NOMO-1 treated with dmso at 0.1 percent for 144 hours (cell line): ENCODE measurements around the gene JPT1.
"Not testable (repeated sequence)": the region's sequence is repeated elsewhere in the genome, so short reads cannot be mapped to it uniquely, and the experiment has no call there.

Experiments used
- DNase-seq: peaks from one replicate; lab custom pipeline; 2025; ENCODE audit not compliant: unreplicated experiment; lab: John Stamatoyannopoulos, UW

JPT1 gene

DNA sequence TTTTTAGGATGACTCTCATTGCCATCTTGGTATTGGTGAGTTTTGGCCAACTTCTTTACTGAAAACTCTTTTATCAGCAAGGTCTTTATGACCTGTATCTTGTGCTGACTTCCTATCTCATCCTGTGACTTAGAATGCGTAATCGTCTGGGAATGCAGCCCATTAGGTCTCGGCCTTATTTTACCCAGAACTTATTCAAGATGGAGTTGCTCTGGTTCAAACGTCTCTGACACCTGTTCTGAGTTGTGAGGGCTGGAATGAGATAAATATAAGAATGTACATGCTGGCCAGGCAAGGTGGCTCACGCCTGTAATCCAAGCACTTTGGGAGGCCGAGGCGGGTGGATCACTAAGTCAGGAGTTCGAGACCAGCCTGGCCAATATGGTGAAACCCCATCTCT is 4.2 kb upstream of the JPT1 start:
- DNase-seq: not testable (repeated sequence)

DNA sequence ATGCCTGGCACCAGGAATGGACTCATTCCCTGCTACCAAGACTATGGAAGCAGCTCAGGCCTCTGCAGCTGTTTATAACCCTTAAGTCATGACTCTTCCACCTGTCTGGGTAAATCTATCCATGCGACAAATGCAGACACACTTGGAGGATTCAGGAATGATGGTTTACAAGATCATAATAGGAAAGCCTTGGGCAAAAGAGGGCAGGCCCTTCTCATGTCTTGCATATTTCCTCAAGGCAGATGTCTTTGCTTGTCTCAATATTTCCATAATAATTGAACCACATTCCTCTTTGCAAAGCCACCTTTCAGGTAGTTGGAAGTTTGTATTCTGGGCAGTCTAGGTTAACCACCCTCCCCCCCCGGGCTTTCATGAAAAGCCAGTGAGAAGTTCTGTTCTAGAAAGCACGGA is 884 bp upstream of the JPT1 start:
- DNase-seq: no peak

DNA sequence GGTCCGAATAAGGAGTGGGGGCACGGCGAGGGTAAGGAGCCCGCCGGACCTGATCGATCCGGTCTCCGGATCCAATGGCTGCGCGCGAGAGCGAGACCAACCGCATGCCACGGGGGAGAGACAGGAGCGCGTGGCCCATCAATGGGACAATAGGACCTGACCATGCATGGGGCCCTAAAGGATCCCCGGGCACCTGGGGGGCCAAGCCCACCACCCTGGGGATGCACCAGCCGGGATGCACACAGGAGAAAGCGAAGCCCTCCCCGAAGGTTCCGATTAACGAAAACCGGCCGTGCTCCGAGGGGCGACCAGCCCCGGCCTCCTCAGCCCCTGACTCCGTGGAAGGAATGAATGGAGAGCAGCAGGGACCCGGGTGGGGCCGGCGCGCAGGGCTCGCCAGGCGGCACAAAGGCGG is 525 bp downstream of the JPT1 start:
- DNase-seq: no peak

DNA sequence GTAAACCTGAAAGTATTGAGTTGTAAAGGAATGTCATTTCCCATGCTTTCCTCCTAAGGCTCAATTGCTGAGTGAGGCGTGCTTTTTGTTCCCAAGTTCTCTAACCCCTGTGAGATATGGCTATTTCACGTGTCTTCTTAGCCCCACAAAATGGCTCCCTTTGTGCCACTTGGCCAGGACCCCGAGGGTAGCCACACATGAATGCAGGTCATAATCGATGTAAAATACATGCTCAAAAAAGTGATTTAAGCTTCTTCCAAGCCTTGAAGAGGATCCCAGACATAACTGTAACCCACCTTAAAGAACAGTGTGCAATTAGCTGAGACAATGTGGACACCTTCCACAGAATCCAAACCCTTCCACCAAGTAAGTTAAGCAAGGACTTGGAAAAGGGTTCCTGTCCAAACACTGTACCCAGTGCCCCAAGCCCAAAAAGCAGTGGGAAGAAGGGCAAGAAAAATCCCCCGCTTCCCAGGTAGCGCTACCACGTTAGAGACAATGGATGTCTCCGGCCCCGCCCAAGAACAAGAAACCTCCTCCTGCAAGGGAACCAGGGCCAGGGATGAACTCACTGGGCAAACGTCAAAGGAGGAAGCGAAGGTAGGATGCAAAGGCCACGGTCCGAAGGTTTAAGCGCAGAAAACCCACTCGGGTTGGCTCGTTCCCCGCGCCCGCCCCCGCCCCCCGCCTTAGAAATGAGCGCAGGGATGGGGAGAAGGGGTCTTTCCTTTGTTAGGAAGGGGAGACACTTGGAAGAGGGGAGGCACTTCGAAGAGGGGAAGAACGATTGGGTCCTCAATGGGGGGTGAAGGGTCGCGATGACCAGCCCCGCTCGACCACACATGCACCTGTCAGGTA is 1.2 kb downstream of the JPT1 start:
- peak; percentile 40 for DNase-seq

DNA sequence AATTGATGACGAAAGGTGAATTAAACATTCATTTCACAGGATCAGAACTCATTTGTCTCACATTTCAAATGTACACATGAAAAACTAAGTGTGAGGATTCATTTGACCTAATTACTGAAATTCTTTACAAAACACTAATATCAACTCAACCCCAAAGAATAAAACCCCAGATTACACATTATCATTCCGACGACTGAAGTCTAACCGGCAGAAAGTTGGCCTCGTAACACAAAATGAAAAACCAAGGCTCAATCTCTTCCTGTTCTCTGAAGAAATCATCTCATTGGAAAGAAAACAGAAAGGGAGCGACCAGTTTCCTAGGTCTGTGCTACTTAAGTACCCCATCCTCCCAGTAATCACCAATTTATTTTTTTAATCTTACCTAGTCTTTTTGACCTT is 1.8 kb downstream of the JPT1 start:
- no peak for DNase-seq

DNA sequence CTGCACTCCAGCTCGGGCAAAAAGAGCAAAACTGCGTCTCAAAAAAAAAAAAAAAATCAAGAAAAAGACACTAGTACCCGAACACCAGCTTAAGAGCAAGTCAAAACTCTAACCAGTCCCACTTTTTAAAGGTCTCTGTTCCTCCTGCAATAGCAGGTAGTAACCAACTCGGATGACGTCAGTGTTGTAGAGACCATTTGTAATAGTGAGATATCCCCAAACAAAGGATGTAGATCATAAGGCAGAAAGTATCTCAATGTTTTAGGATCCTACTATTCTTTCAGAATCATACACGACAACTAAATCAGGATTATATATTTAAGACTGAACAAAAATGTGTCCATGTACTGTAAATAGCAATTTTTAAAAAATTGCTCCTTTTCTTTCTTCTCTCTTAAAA is 2.4 kb downstream of the JPT1 start:
- DNase-seq: no peak

DNA sequence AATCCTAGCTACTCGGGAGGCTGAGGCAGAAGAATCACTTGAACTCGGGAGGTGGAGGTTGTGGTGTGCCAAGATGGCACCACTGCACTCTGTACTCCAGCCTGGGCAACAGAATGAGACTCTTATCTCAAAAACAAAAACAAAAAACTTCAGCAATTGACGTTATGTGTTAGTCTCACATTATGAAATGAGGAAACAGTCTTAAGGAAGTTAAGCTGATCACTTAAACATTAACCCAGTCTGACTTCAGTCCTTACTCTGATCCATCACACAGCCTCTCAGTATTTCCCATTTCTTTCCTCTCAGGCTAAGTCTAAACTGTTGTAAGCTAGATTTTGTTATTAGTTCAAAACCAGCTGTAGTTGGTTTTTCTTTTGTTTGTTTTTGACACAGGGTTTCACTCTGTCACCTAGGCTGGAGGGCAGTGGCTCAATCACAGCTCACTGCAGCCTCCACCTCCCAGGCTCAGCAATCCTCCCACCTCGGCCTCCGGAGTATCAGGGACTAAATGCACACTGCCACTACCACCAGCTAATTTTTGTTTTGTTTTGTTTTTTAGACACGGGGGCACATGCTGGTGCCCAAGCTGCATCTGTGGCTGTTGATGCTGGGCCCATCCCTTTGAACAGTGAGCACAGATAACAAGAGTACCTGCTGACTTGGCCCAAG is 6.3 kb downstream of the JPT1 start:
- no peak for DNase-seq

DNA sequence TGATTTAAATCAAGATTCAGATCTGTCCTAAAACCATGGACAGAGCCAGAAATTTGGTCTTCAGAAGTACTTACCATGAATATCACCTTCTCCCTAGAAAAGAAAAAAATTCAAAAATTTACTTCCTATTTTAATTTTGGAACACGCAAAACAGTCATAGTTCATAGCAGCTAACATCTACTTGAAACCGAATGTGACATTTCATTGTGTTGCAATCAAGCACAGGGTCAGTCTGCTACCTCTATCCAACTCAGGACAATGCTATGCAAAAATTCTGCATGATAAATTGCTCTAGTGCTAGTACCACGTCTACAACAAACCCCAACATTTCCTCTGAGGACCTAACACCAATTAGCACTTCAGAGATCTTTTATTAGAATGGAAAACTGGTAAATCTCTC is 7.7 kb downstream of the JPT1 start:
- DNase-seq: no peak

DNA sequence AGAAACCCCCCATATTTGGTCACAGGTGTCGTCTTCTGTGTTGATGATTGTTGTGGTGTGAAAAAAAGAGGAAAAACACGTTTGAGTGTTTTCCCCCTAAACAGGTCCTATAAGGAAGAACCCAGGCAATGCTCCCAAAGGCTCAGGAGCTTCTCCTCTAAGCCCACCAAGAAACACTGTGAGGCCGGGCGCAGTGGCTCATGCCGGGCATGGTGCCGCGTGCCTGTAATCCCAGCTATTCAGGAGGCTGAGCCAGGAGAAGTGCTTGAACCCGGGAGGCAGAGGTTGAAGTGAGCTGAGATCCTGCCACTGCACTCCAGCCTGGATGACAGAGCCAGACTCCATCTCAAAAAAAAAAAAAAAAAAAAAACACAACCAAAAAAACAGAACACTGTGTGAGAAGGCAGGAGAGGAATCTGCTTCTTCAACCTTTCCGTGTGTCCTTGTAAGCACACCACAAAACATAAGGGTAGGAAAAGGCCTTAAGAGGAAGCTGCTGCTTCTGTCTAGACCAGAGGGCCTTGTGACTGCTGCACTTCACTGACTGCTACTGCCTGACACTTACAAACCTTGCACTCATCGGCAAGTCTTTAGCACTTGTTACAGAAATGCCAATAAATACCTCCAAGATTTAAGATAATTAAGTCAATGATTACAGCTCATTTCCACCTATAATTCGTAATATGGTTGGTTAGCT is 9.3 kb downstream of the JPT1 start:
- no peak for DNase-seq

DNA sequence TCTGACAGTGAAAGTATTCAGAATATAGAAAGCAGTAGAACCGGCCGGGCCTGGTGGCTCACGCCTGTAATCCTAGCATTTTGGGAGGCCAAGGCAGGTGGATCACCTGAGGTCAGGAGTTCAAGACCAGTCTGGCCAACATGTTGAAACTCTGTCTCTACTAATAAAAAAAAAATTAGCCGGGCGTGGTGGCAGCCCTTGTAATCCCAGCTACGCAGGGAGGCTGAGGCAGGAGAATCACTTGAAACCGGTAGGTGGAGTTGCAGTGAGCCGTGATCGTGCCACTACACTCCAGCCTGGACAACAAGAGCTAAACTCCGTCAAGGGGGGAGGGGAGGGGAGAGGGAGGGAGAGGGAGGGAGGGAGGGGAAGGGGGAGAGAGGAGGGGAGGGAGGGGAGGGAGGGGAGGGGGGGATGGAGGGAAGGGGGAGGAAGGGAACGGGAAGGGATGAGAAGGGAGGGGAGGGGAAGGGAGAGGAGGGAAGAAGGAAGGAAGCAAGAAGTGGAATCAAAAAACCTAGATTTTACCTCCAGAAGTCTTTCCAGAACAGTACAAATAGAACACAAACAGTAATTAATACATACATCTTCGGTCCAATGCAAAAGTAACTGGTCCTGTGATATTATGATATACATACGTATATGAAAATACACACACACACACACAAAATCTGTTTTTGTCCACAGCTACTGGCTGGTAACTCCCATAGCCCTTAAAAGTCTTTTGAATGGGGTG is 11.9 kb downstream of the JPT1 start:
- no peak for DNase-seq

DNA sequence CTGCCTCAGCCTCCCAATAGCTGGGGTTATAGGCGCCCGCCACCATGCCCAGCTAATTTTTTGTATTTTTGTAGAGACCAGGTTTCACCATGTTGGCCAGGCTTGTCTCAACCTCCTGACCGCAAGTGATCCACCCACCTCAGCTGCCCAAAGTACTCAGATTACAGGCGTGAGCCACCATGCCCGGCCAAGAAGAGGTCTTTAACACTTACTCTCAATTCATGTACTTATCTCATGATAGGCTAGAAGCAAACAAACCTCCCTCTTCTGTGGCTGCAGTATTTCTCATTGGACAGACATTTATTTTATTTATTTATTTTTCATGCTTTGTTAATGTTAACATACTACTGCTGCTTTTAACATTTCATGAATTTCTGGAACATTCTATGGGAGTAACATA is 15.8 kb downstream of the JPT1 start:
- no peak for DNase-seq

DNA sequence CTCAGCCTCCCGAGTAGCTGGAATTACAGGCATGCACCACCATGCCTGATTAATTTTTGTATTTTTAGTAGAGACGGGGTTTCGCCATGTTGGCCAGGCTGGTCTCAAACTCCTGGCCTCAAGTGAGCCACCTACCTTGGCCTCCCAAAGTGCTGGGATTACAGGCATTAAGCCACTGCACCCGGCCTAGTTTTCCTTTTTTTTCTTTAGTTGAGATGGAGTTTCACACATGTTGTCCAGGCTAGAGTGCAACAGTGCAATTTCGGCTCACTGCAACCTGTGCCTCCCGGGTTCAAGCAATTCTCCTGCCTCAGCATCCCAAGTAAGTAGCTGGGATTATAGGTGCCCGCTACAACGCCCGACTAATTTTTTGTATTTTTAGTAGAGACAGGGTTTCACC is 16.6 kb downstream of the JPT1 start:
- DNase-seq: not testable (repeated sequence)

DNA sequence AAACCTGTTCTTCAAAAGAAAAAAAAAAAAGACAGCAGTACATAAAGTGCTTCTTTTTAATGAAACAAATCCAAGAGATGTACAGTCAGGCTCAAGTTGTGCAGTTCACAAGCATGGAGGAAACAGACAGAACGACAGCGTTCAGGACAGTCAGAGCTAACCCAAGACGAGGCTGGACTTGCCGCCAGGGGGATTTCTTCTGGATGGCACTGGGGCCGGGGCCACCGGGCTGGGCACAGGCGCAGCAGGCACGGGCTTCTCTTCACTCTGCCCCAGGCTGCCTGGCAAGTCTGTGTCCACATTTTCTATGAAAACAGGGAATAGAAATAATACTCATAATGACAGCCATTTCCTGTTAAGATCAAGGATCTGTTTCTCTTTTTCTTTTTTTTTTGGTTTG is 18.4 kb downstream of the JPT1 start:
- no peak for DNase-seq

DNA sequence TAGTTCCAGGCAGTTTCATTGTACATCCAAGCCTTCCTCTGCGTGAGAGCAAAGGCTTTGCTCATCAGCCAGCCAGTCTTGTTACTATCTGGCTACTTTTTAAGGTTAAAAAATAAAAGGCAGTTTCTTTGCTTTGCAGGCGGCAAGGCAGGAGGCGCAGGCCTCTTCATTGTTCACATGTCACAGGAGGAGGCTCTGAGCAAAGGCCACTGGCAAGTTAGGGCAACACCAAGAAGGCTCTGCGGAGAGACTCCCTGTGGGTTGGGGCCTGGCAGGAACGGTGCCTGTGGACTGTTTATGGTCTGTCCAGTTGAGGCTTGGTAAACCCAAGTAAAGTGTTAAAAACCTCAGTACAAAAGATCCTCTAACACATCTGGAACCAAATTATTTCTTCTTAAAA is 18.9 kb downstream of the JPT1 start:
- no peak for DNase-seq

DNA sequence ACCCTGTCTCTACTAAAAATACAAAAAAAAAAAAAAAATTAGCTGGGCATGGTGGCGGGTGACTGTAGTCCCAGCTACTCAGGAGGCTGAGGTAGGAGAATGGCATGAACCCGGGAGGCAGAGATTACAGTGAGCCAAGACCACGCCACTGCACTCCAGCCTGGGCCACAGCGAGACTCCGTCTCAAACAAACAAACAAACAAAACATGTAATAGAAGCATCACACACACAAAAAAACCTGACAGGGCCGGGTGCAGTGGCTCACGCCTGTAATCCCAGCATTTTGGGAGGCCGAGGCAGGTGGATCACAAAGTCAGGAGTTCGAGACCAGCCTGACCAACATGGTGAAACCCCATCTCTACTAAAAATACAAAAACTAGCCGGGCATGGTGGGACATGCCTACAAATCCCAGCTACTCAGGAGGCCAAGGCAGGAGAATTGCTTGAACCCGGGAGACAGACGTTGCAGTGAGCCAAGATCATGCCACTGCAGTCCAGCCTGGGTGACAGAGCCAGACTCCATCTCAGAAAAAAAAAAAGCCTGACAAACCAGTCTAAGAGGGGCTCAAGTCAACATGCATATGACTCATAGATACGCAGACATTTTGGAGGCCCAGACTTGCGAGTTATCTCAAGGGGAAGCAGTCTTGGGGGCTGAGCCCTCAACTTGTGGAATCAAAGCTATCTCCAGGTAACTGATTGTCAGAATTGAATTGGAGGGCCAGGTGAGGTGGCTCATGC is 20.5 kb downstream of the JPT1 start:
- not testable (repeated sequence) for DNase-seq

DNA sequence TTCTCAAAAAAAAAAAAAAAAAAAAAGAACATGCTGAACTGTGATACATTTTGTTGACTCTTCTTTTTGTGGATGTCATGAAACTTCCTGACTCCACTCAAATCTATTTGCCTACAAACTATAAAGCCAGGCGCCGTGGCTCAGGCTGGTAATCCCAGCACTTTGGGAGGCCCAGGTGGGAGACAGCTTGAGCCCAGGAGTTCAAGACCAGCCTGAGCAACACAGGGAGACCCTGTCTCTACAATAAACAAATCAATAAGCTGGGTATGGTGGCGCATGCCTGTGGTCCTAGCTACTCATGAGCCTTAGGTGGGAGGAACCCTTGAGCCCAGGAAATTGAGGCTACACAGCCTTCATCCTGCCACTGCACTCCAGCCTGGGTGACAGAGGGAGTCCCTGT is 21.3 kb downstream of the JPT1 start:
- DNase-seq: no peak

DNA sequence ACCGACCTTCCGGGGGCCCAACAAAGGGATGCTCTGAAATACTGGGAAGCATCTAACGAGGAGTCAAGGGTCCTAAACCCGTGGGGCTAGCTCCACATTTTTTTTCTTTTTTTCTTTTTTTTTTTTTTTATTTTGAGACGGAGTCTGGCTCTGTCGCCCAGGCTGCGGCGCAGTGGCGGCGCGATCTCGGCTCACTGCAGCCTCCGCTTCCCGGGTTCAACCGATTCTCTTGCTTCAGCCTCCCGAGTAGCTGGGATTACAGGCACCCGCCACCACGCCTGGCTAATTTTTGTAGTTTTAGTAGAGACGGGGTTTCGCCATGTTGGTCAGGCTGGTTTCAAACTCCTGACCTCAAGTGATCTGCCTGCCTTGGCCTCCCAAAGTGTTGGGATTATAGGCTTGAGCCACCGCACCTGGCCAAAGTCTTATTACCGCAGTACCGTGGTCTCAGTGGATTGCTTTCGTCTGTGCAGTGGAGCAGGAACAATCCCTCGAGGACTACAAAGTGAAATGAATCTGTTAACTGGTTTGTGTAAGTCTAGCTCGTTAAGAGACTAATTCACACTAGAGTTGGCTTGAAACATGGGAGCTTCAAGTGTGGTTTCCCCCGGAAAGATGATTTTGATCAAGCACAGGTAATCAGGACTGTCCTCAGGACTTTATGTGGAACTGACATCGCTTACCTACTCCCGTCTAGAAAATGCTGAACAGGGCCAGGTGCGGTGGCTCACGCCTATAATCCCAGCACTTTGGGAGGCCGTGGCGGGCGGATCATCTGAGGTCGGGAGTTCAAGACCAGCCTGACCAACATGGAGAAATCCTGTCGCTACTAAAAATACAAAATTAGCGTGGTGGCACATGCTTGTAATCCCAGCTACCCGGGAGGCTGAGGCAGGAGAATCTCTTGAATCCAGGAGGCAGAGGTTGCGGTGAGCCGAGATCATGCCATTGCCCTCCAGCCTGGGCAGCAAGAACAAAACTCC is 22.0 kb downstream of the JPT1 start:
- DNase-seq: not testable (repeated sequence)

DNA sequence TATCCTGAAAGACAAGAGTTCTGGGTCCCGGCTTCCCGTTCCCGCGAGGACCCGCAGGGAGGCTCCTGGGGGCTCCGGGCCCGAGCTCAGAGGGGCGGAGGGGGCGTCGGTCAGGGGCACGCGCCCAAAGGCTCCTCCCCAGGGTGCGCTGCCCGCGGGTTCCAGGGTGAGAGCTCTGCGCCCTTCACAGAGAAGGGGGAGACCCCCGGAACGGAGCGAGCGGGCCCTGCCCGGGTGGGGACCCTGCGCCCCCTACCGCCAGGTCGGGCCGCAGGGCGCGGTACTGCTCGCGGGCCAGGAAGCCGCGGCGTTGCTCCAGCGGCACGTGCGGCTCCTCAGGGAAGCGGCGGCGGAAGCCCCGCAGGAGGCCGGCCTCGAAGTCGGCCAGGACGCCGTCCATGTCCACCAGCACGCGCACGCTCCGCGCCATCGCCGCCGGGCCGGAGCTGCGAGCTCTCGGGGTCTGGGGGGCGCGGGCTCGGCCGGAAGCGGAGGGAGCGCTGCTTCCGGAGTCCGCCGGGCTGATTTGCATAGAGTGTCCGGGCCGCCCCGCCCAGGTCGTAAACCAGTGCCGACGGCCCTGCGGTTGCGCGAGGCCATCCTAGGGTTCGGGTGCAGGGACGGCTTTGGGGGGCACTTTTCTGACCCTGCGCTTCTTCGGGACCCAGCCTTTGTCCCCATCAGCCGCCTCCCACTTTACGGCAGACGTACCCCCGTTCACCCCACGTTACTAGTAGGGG is 22.9 kb downstream of the JPT1 start, which contains the start of gene NT5C:
NT5C (minus strand) TSS at position 465 of the 740 bp plus-strand sequence; CDS start at position 430, 35 bp downstream.
- DNase-seq: peak; percentile 72
